Naive thymus-derived CD8-positive, alpha-beta T cell (primary cell): Measurements from ENCODE around the gene EPHB2. TPM values are rescaled to one million over a fixed set of nuclear protein-coding genes. Genes with fewer than 3 reads are reported as not detected.

Experiments
- ATAC-seq, 2 donors: fragments of 150-1000 bp; cut with Tn5 transposase in 1 of 2; sonication (Bioruptor Pico), chemical (Tn5 transposase) in 1 of 2; 1 replicate in 1 of 2; 2 replicates in 1 of 2; pipeline ENCODE4 v1.10.0; 2021; ENCODE audit warnings: mild to moderate bottlenecking in 2 of 2, moderate library complexity in 2 of 2
- POLR2A ChIA-PET: fragments of 350-600 bp; sonication (Branson Sonifier 250); formaldehyde crosslinking; loops from one replicate; lab custom pipeline; 2021; ENCODE audit warnings: antibody characterized with exemption; lab: Charles Lee
- DNase-seq, 10 donors: peaks; one replicate each; pipeline versions ENCODE4 v3.0.0 to v3.0.0-alpha.2; 2020 to 2022
- H3K27ac Mint-ChIP-seq, 10 donors: one replicate each; pipeline ENCODE4 v1.8.0; 2020 to 2022; ENCODE audit warnings: mild to moderate bottlenecking in 10 of 10, mixed read lengths in 10 of 10, moderate library complexity in 4 of 10, inconsistent platforms in 1 of 10
- H3K27me3 Mint-ChIP-seq, 5 donors: one replicate each; pipeline ENCODE4 v1.8.0; 2021 to 2022; ENCODE audit warnings: mixed read lengths in 5 of 5
- H3K36me3 Mint-ChIP-seq, 3 donors: one replicate each; pipeline ENCODE4 v1.8.0; 2020 to 2022; ENCODE audit warnings: mixed read lengths in 3 of 3, mild to moderate bottlenecking in 2 of 3, inconsistent platforms in 1 of 3
- H3K4me1 Mint-ChIP-seq, 4 donors: one replicate each; pipeline ENCODE4 v1.8.0; 2021 to 2022; ENCODE audit warnings: mixed read lengths in 4 of 4
- H3K4me3 Mint-ChIP-seq, 10 donors: one replicate each; pipeline ENCODE4 v1.8.0; 2020 to 2022; ENCODE audit warnings: mild to moderate bottlenecking in 10 of 10, mixed read lengths in 10 of 10, moderate library complexity in 6 of 10, inconsistent platforms in 1 of 10
- H3K9me3 Mint-ChIP-seq, 9 donors: one replicate each; pipeline ENCODE4 v1.8.0; 2020 to 2022; ENCODE audit warnings: mixed read lengths in 9 of 9, mild to moderate bottlenecking in 3 of 9, inconsistent platforms in 1 of 9, moderate library complexity in 1 of 9
- polyA plus RNA-seq, 3 donors: library from polyadenylated mRNA; unstranded; fragments of 300-500 nt; fragmentation: Illumina TruSeq; gene quantifications; one replicate each; pipeline ENCODE4 v1.2.3, GENCODE V29; 2021
- total RNA-seq, 8 experiments: library from RNA in 2 of 8; stranded (reverse) in 2 of 8; gene quantifications; one replicate each; pipeline ENCODE4 v1.2.3 and lab custom pipeline; 2021 to 2026

EPHB2 gene
- total and polyA plus RNA-seq, 5 experiments from 2014 or later, result 0.21 to 0.25 TPM; not detected in 3

DNA sequence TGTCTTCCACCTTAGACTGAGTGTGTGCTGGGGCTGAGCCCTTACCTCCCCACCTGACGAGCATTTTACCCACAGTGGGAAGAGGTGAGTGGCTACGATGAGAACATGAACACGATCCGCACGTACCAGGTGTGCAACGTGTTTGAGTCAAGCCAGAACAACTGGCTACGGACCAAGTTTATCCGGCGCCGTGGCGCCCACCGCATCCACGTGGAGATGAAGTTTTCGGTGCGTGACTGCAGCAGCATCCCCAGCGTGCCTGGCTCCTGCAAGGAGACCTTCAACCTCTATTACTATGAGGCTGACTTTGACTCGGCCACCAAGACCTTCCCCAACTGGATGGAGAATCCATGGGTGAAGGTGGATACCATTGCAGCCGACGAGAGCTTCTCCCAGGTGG is 73.7 kb downstream of the EPHB2 start:
- no peaks in the 10 kb centered on the region for H3K36me3 Mint-ChIP-seq
- H3K27ac Mint-ChIP-seq, result no peak overlapping the region
- ATAC-seq (no peak), DNase-seq (no peak)
- H3K4me1 Mint-ChIP-seq, result no peaks in the 10 kb centered on the region
- peaks cover 2 to 20% (median 5%) of the 10 kb centered on the region in 5 donors for H3K27me3 Mint-ChIP-seq
- POLR2A ChIA-PET, result no interaction called here
- H3K9me3 Mint-ChIP-seq, result no peaks in the 10 kb centered on the region
- no peak overlapping the region for H3K4me3 Mint-ChIP-seq

GRCh38 chr1:22784737-22785136 is 74.1 kb downstream of the EPHB2 start:
- H3K4me1 Mint-ChIP-seq, result no peaks in the 10 kb centered on the region
- H3K9me3 Mint-ChIP-seq, result no peaks in the 10 kb centered on the region
- no peak overlapping the region for H3K27ac Mint-ChIP-seq
- POLR2A ChIA-PET, result no interaction called here
- no peak overlapping the region for H3K4me3 Mint-ChIP-seq
- peaks cover 2 to 15% (median 5%) of the 10 kb centered on the region in 5 donors for H3K27me3 Mint-ChIP-seq
- no peaks in the 10 kb centered on the region for H3K36me3 Mint-ChIP-seq
- no peak for DNase-seq
- ATAC-seq, result no peak

DNA sequence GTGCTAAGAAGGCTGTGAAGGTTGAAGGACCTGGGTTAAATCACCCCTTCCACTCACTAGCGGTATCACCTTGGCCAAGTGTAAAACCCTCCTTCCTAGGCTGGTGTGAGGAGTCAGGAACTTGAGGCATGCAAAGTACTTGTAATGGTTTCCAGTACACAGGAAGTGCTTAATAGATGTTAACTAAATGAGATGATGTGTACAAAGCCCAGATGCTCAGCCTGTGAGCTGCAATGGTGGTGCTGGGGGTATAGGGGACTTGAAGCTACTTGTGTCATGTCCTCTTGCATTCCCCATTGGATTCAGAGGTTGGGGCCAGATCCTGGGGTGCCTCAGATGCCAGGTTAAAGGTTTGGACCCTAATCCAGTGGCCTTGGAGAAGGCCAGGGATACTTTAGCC is 75.5 kb downstream of the EPHB2 start:
- DNase-seq, result no peak

DNA sequence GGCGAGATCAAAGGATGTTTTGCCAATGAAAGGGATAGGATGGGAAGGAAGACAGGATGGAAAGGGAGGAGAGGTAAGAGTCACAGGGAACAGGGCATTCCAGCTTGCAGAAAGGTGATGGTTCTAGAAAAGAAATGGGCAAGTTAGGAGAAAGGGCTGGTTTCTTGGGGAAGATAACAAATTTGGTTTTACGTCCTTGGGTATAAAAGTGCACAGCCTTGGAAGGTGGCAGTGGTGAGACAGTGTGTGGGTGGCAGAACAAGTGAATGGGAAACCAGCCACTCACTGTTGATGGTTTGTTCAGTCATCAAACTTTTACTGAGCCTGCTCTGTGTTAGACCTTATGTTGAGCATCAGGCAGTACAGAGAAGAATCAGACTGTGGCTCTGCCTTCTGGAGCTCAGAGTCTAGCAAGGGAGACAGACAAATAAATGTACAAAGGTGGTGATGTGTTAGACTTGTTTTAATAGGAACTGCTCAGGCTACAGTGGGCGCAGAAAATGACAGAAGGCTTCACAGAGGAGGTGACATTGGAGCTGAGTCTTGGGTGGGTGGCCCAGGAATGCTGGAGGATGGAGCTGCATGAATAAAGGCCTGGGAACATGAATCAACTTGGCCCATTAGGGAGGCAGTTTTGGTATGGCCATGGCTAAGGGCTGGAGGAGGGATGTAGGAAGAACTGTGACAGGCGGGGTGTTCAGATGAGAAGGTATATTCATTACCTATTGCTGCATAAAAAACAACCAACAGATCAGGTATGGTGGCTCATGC is 76.3 kb downstream of the EPHB2 start:
- H3K27ac Mint-ChIP-seq, result no peak overlapping the region
- POLR2A ChIA-PET, result no interaction called here
- DNase-seq (no peak), ATAC-seq (no peak)
- peaks cover 0 to 4% (median 0%) of the 10 kb centered on the region in 5 donors for H3K27me3 Mint-ChIP-seq
- no peaks in the 10 kb centered on the region for H3K9me3 Mint-ChIP-seq
- H3K4me1 Mint-ChIP-seq, result no peaks in the 10 kb centered on the region
- H3K36me3 Mint-ChIP-seq, result no peaks in the 10 kb centered on the region
- no peak overlapping the region for H3K4me3 Mint-ChIP-seq

More for the DNA sequence above, 75.5 kb downstream of the EPHB2 start:
- H3K9me3 Mint-ChIP-seq, result no peaks in the 10 kb centered on the region
- no peaks in the 10 kb centered on the region for H3K36me3 Mint-ChIP-seq
- ATAC-seq, result no peak
- H3K27me3 Mint-ChIP-seq, result peaks cover 0 to 7% (median 0%) of the 10 kb centered on the region in 5 donors
- POLR2A ChIA-PET, result no interaction called here
- H3K4me1 Mint-ChIP-seq, result no peaks in the 10 kb centered on the region
- no peak overlapping the region for H3K27ac Mint-ChIP-seq
- H3K4me3 Mint-ChIP-seq, result no peak overlapping the region

DNA sequence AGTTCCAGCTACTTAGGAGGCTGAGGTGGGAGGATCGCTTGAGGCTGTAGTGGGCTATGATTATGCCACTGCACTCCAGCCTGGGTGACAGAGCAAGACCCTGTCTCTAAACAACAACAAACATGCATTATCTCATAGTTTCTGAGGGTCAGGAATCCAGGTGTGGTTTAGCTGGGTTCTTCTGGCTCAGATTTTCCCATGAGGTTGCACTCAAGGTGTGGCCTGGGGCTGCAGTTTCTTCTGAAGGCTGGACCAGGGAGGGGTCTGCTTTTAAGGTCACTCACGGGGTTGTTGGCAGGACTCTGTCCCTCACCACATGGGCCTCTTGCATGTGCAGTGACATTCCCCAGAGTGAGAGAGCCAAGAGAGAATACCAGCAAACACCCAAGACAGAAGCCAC is 77.0 kb downstream of the EPHB2 start:
- no peak for DNase-seq
- POLR2A ChIA-PET, result no interaction called here
- H3K9me3 Mint-ChIP-seq, result no peaks in the 10 kb centered on the region
- H3K4me3 Mint-ChIP-seq, result no peak overlapping the region
- peaks cover 0 to 5% (median 4%) of the 10 kb centered on the region in 5 donors for H3K27me3 Mint-ChIP-seq
- ATAC-seq, result no peak
- H3K36me3 Mint-ChIP-seq, result no peaks in the 10 kb centered on the region
- H3K4me1 Mint-ChIP-seq, result no peaks in the 10 kb centered on the region
- H3K27ac Mint-ChIP-seq, result no peak overlapping the region

DNA sequence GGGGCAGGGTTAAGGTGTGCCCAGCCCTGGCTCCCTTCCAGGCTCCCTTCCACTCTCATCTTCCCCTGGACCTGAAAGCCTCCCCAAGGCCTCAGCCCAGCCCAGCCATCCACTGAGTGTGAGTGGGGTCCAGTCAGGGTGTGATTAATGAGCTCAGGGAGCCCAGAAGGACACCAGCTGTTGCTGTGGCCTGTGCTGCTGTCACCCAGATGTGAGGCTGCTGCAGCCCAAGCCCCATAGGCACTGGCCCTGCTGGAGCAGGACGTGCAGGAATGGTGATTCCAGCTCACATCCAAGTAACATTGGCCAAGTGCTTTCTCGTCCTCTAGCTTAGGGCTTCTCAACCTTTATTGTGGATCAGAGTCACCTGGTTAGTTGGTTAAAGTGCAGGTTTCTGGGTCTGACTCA is 77.6 kb downstream of the EPHB2 start:
- no peak for ATAC-seq

GRCh38 chr1:22789356-22789994 is 78.8 kb downstream of the EPHB2 start:
- Mint-ChIP-seq H3K4me3 (no peak overlapping the region), H3K27ac (no peak overlapping the region), H3K9me3 (no peaks in the 10 kb centered on the region), H3K36me3 (no peaks in the 10 kb centered on the region), H3K4me1 (no peaks in the 10 kb centered on the region), H3K27me3 (peaks cover 0 to 10% (median 3%) of the 10 kb centered on the region in 5 donors)
- DNase-seq, result no peak
- no peak for ATAC-seq
- POLR2A ChIA-PET, result no interaction called here

More for the DNA sequence above, 77.6 kb downstream of the EPHB2 start:
- Mint-ChIP-seq H3K9me3 (no peaks in the 10 kb centered on the region), H3K27ac (no peak overlapping the region), H3K27me3 (peaks cover 0 to 9% (median 6%) of the 10 kb centered on the region in 5 donors), H3K4me1 (no peaks in the 10 kb centered on the region), H3K36me3 (no peaks in the 10 kb centered on the region), H3K4me3 (no peak overlapping the region)
- DNase-seq, result no peak
- POLR2A ChIA-PET, result no interaction called here

GRCh38 chr1:22790232-22791008 is 79.8 kb downstream of the EPHB2 start:
- no peak overlapping the region for H3K4me3 Mint-ChIP-seq
- ATAC-seq, result no peak
- no peaks in the 10 kb centered on the region for H3K36me3 Mint-ChIP-seq
- H3K4me1 Mint-ChIP-seq, result no peaks in the 10 kb centered on the region
- H3K9me3 Mint-ChIP-seq, result no peaks in the 10 kb centered on the region
- no peak overlapping the region for H3K27ac Mint-ChIP-seq
- H3K27me3 Mint-ChIP-seq, result peaks cover 0 to 10% (median 3%) of the 10 kb centered on the region in 5 donors
- POLR2A ChIA-PET, result interaction anchor here (0.7 kb wide), 1 partner anchor 8 kb away, joined by 3 read pairs; no protein-coding TSS in a partner anchor
- DNase-seq, result no peak

- H3K27me3 Mint-ChIP-seq, result peaks cover 0 to 10% (median 3%) of the 10 kb centered on the region in 5 donors
- no peaks in the 10 kb centered on the region for H3K4me1 Mint-ChIP-seq
- no peak for DNase-seq
- ATAC-seq, result no peak
- H3K36me3 Mint-ChIP-seq, result no peaks in the 10 kb centered on the region
- POLR2A ChIA-PET, result no interaction called here
- no peak overlapping the region for H3K27ac Mint-ChIP-seq
- no peak overlapping the region for H3K4me3 Mint-ChIP-seq
- H3K9me3 Mint-ChIP-seq, result no peaks in the 10 kb centered on the region
Observed at GRCh38 chr1:22791831-22792347, 81.2 kb downstream of the EPHB2 start.

GRCh38 chr1:22792396-22793160 is 81.9 kb downstream of the EPHB2 start:
- Mint-ChIP-seq H3K9me3 (no peaks in the 10 kb centered on the region), H3K27ac (peak overlapping the region in 1 of 10 donors; percentile 82), H3K27me3 (peaks cover 0 to 10% (median 3%) of the 10 kb centered on the region in 5 donors), H3K4me3 (no peak overlapping the region), H3K4me1 (no peaks in the 10 kb centered on the region), H3K36me3 (no peaks in the 10 kb centered on the region)
- ATAC-seq (no peak), DNase-seq (no peak)
- POLR2A ChIA-PET, result no interaction called here

DNA sequence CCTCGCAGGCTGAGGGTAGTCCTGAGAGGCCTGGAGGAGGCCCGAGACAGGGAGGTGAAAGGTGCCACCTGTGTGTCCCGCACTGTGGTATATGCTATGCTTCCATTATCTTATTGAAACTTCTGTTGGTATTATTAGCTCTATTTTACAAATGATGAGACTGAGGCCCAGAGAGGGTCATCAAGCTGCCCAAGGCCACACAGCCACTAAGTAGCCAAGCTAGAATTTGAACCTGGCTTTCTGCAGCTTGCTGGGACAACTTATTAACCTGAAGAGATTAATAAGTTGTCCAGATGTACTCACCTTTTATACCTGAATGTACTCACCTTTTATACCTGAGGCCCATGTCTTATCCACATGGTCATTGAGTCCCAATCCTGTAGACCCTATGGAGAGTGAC is 83.0 kb downstream of the EPHB2 start:
- POLR2A ChIA-PET, result no interaction called here
- no peaks in the 10 kb centered on the region for H3K4me1 Mint-ChIP-seq
- no peak overlapping the region for H3K4me3 Mint-ChIP-seq
- DNase-seq (no peak), ATAC-seq (no peak)
- H3K9me3 Mint-ChIP-seq, result no peaks in the 10 kb centered on the region
- H3K27ac Mint-ChIP-seq, result no peak overlapping the region
- H3K27me3 Mint-ChIP-seq, result peaks cover 0 to 13% (median 3%) of the 10 kb centered on the region in 5 donors
- no peaks in the 10 kb centered on the region for H3K36me3 Mint-ChIP-seq

GRCh38 chr1:22794647-22795365 is 84.2 kb downstream of the EPHB2 start:
- no peak overlapping the region for H3K4me3 Mint-ChIP-seq

More at GRCh38 chr1:22794647-22795365, 84.2 kb downstream of the EPHB2 start:
- POLR2A ChIA-PET, result no interaction called here
- H3K36me3 Mint-ChIP-seq, result no peaks in the 10 kb centered on the region
- H3K27ac Mint-ChIP-seq, result no peak overlapping the region
- ATAC-seq, result no peak
- H3K9me3 Mint-ChIP-seq, result no peaks in the 10 kb centered on the region
- DNase-seq, result no peak
- peaks cover 0 to 13% (median 3%) of the 10 kb centered on the region in 5 donors for H3K27me3 Mint-ChIP-seq
- no peaks in the 10 kb centered on the region for H3K4me1 Mint-ChIP-seq
